ENCODE results near the gene VAMP8.

DNA sequence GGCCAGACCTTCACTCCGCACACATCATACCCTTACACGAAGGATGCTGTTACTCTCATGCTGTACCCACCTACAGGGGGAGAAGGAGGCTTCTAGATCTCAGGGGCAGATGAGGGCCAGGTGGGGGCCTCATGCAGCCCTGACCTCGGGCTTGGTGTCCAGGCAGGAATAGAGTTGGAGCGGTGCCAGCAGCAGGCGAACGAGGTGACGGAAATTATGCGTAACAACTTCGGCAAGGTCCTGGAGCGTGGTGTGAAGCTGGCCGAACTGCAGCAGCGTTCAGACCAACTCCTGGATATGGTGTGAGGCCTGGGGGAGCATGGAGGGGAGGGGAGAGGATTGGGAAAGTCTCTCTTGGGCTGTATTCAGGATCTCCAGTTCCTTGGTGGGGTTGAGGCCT is 14.2 kb downstream of the VAMP8 start:
- TF ChIP-seq POLR2A (IDR thresholded peaks at IDR 0.05; ENCODE audit: extremely low read depth, insufficient read length): no peak
- TF ChIP-seq, protein P1, sequence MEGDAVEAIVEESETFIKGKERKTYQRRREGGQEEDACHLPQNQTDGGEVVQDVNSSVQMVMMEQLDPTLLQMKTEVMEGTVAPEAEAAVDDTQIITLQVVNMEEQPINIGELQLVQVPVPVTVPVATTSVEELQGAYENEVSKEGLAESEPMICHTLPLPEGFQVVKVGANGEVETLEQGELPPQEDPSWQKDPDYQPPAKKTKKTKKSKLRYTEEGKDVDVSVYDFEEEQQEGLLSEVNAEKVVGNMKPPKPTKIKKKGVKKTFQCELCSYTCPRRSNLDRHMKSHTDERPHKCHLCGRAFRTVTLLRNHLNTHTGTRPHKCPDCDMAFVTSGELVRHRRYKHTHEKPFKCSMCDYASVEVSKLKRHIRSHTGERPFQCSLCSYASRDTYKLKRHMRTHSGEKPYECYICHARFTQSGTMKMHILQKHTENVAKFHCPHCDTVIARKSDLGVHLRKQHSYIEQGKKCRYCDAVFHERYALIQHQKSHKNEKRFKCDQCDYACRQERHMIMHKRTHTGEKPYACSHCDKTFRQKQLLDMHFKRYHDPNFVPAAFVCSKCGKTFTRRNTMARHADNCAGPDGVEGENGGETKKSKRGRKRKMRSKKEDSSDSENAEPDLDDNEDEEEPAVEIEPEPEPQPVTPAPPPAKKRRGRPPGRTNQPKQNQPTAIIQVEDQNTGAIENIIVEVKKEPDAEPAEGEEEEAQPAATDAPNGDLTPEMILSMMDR (IDR thresholded peaks at IDR 0.05; ENCODE audit: low read depth, low read length): no peak
